ENCODE results near the gene SOCS1.

GRCh38 chr16:11232302-11232851 is 23.6 kb downstream of the SOCS1 start:
- no peak for TF ChIP-seq CTCF (IDR thresholded peaks at IDR 0.05)
- no peak for TF ChIP-seq POLR2A (IDR thresholded peaks at IDR 0.05)
